Dendritic cell treated with granulocyte-macrophage colony-stimulating factor and Interleukin-4, amounts not matched to agents 40 ng/mL and 50 ng/mL, for 4 days (primary cell): ENCODE measurements around the gene PBX4.

ENCODE experiments used
- H3K27ac Mint-ChIP-seq: one replicate; pipeline ENCODE4 v1.8.0; 2022; ENCODE audit warnings: mild to moderate bottlenecking, mixed read lengths
- H3K27me3 Mint-ChIP-seq: one replicate; pipeline ENCODE4 v1.8.0; 2022; ENCODE audit warnings: mild to moderate bottlenecking, mixed read lengths
- H3K36me3 Mint-ChIP-seq: one replicate; pipeline ENCODE4 v1.8.0; 2022; ENCODE audit warnings: low read depth, mixed read lengths
- H3K4me1 Mint-ChIP-seq: one replicate; pipeline ENCODE4 v1.8.0; 2022; ENCODE audit warnings: low read depth, mixed read lengths
- H3K4me3 Mint-ChIP-seq: one replicate; pipeline ENCODE4 v1.8.0; 2022; ENCODE audit warnings: mild to moderate bottlenecking, moderate library complexity, mixed read lengths
- H3K9me3 Mint-ChIP-seq: one replicate; pipeline ENCODE4 v1.8.0; 2022; ENCODE audit warnings: mixed read lengths
- intact Hi-C: fragments of 100-400 bp; cut with micrococcal nuclease; formaldehyde crosslinking; loops from one replicate; pipeline ENCODE4 v1.15.0; 2022

Gene PBX4

GRCh38 chr19:19642506-19643157, 24.1 kb upstream of the PBX4 start:
- intact Hi-C loops, result loop anchor here (1.0 kb wide), 2 partner anchors 21 to 110 kb away; partner anchors contain the start of gene ATP13A1
- H3K27ac Mint-ChIP-seq, result peak overlapping the region; percentile 98
- no peaks in the 10 kb centered on the region for H3K27me3 Mint-ChIP-seq
- peak overlapping the region; percentile 98 for H3K4me3 Mint-ChIP-seq
- peaks cover 100% of the 10 kb centered on the region for H3K36me3 Mint-ChIP-seq
- no peaks in the 10 kb centered on the region for H3K9me3 Mint-ChIP-seq
- H3K4me1 Mint-ChIP-seq, result peaks cover 27% of the 10 kb centered on the region

DNA sequence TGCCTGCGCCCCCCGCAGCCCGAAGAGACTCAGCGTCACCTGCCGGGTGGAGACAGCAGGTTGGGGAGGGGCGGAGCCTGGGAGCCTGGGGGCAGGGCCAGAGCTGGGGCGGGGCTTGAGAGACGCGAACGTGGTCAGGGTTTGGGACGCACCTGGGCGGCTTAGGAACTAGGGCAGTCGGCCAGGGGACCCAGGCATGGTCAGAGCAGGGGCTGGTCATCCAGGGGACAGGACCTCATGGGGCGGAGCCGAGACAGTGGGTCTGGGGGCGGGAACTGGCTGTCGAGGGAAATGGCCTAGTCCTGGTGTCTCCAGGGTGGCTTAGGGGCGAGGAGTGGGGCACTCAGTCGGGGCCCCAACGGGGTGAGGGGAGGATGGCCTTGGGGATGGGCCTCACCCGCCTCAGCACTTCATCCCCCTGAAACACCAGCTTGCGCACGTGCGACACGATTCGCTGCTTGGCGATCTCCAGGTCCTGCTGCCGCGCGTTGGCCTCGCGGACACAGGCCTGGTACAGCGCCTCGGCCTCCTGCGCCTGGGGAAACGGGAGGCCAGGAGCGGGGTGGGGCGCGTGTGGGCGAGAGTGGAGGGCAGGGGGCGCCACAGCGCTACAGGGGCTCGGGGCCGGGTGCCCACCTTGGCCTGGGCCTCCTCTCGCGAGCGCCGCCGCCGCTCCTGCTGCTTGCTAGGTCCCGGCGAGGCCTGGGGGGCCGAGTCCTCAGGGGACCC, 19.2 kb upstream of the PBX4 start:
- intact Hi-C loops, result no loop called here
- Mint-ChIP-seq H3K36me3 (peaks cover 100% of the 10 kb centered on the region), H3K4me1 (peaks cover 35% of the 10 kb centered on the region), H3K4me3 (no peak overlapping the region), H3K9me3 (no peaks in the 10 kb centered on the region), H3K27me3 (no peaks in the 10 kb centered on the region), H3K27ac (no peak overlapping the region)

DNA sequence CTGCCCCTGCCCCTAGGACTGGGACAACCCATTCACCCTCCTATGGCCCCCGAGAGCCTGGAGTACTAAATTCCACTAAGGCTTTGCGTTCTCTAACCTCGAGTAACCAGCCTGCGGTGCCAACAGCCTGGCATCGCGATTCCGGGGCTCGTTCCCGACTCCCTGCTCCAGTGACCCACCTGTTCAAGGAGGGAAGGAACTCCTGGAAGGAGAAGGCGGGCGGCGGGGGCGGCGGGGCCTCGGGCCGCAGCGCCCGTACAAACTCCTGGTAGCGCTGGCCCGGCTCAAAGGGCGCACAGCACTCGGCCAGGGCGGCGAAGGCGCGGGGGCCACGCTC, 18.7 kb upstream of the PBX4 start:
- peaks cover 100% of the 10 kb centered on the region for H3K36me3 Mint-ChIP-seq
- peaks cover 32% of the 10 kb centered on the region for H3K4me1 Mint-ChIP-seq
- intact Hi-C loops, result no loop called here
- no peak overlapping the region for H3K4me3 Mint-ChIP-seq
- no peak overlapping the region for H3K27ac Mint-ChIP-seq
- no peaks in the 10 kb centered on the region for H3K9me3 Mint-ChIP-seq
- no peaks in the 10 kb centered on the region for H3K27me3 Mint-ChIP-seq

DNA sequence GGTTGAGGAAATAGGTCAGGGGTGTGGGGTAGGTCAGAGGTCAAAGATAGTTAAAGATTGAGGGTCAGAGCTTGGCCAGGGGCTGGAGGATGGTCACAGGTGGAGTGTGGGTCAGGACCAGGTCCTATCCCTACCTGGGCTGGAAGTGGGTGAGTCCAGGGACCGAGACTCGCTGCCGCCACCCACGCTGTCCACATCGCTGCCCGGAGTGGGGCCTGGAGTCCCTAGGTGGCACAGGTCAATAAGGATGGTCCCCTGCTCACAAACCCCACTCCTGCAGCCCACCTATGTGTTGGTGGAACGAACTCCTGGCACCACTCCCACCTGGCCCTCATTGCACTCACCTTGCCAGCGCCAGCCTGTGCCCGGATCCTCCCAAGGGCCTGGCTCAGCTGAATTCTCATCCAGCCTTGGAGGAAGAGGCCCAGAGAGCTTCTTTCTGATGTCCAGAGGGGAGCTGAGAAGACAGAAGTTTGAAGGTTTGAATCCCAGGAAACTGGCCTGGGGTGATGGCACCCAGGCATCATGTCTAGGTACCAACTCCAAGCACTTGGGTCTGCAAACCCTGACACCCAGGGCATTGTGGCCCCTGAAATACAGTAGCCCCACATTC, 18.2 kb upstream of the PBX4 start:
- Mint-ChIP-seq H3K27me3 (no peaks in the 10 kb centered on the region), H3K36me3 (peaks cover 100% of the 10 kb centered on the region), H3K4me1 (peaks cover 27% of the 10 kb centered on the region), H3K27ac (no peak overlapping the region), H3K4me3 (no peak overlapping the region), H3K9me3 (no peaks in the 10 kb centered on the region)
- intact Hi-C loops, result no loop called here

GRCh38 chr19:19635313-19635702, 16.8 kb upstream of the PBX4 start:
- Mint-ChIP-seq H3K4me1 (peaks cover 24% of the 10 kb centered on the region), H3K27ac (no peak overlapping the region), H3K9me3 (no peaks in the 10 kb centered on the region), H3K4me3 (no peak overlapping the region), H3K36me3 (peaks cover 100% of the 10 kb centered on the region), H3K27me3 (no peaks in the 10 kb centered on the region)
- intact Hi-C loops, result no loop called here

DNA sequence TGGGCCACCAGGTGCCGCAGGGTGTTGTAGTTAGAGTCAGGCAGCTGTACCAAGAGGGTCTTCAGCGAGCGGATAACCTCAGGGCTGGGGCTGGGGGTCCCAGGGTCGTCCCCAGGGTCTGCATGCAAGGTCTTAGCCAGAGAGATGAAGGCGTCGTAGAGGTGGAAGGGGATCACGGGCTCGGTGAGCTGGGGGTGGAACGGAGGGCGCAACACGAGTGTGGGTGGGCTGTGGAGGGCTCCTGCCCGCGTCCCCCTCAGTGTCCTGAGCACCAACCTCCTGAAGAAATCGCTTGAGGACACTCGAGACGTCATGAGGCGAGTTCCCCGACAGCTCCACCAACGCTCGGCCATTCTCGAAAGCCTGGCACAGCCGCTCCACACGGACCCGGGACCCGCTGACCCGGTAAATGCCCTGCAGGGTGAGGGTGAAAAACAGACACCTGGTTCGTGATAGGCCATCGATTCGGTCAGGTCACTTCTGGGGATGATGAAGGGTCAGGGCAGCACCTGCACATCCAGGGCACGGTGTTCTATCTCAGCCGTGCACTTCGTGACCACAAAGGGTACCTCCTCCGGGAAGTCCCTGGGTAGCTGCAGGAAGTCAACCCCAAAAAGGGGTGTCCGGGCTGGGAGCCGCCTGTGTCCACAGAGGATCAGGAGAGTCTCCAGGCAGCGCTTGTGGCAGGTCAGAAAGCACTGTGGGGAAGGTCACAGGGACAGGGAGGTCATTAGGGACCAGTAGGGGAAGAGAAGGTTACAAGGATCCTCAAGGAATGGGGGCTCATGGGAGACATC, 16.2 kb upstream of the PBX4 start:
- Mint-ChIP-seq H3K27ac (no peak overlapping the region), H3K9me3 (no peaks in the 10 kb centered on the region), H3K4me3 (no peak overlapping the region), H3K4me1 (peaks cover 18% of the 10 kb centered on the region), H3K27me3 (no peaks in the 10 kb centered on the region), H3K36me3 (peaks cover 100% of the 10 kb centered on the region)
- intact Hi-C loops, result no loop called here

DNA sequence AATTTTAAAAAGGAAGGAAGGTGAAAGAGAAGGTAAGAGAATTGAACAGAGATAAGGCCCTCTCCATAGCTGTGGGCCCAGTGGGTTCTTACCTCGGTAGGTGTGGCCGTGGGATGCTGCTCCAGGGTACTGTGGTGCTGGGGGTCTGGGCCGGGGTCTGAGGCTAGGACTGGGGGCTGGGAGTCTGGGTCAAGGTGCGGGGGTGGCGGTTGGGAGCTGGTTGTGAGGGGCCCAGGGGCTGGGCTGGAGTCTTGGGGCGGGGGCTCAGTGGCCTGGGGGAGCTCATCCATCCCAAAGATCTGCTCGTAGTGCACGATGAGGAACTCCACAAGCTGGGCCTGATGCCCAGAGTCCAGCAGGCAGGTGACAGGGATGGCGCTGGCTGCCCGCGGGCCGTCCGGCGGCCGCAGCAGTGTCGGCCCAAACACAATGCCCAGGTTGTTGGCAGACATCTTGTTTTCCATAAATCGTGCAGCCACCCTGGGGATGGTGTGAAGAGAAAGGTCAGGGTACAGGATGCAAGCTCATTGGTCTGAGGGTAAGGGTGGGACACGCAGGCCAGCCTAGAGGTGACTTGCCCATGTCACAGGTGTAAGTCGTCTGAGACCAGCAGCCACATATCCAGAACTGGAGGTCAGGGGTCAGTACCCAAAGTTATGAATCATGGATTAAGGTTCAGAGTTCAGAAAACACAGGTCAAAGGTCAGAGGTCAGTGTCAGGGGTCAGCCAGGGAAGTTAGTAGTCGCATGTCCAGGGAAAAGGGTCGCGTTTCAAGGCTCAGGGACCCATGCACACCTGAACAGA, 15.4 kb upstream of the PBX4 start:
- Mint-ChIP-seq H3K27me3 (peaks cover under 1% of the 10 kb centered on the region), H3K4me3 (no peak overlapping the region), H3K27ac (no peak overlapping the region), H3K36me3 (peaks cover 100% of the 10 kb centered on the region), H3K4me1 (peaks cover 16% of the 10 kb centered on the region), H3K9me3 (no peaks in the 10 kb centered on the region)
- intact Hi-C loops, result no loop called here

- intact Hi-C loops, result no loop called here
- H3K4me1 Mint-ChIP-seq, result peaks cover 25% of the 10 kb centered on the region
- H3K27me3 Mint-ChIP-seq, result peaks cover 5% of the 10 kb centered on the region
- H3K27ac Mint-ChIP-seq, result no peak overlapping the region
- H3K9me3 Mint-ChIP-seq, result no peaks in the 10 kb centered on the region
- H3K36me3 Mint-ChIP-seq, result peaks cover 92% of the 10 kb centered on the region
- H3K4me3 Mint-ChIP-seq, result no peak overlapping the region
These were observed 14.2 kb upstream of the PBX4 start for GRCh38 chr19:19632661-19633060.

DNA sequence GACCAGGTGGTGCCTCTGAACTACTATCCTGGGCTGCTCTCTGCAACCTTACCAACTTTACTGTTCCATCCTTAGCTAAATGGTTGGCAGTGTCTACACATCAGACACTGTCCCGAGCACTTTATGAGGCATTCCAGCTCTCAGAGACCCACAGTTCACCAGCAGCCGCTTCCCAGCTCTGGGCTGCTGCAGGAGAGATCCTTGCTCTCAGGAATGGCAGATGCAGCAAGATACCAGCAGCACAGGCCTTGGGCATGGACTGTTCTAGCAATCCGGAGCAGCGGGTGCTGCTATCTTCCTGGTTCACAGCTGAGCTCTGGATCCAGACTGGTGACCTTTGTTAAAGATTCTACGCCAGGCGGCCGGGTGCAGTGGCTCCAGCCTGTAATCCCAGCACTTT, 12.9 kb upstream of the PBX4 start:
- H3K4me3 Mint-ChIP-seq, result no peak overlapping the region
- H3K4me1 Mint-ChIP-seq, result peaks cover 39% of the 10 kb centered on the region
- H3K9me3 Mint-ChIP-seq, result no peaks in the 10 kb centered on the region
- H3K27me3 Mint-ChIP-seq, result peaks cover 7% of the 10 kb centered on the region
- intact Hi-C loops, result no loop called here
- H3K36me3 Mint-ChIP-seq, result peaks cover 90% of the 10 kb centered on the region
- H3K27ac Mint-ChIP-seq, result no peak overlapping the region

DNA sequence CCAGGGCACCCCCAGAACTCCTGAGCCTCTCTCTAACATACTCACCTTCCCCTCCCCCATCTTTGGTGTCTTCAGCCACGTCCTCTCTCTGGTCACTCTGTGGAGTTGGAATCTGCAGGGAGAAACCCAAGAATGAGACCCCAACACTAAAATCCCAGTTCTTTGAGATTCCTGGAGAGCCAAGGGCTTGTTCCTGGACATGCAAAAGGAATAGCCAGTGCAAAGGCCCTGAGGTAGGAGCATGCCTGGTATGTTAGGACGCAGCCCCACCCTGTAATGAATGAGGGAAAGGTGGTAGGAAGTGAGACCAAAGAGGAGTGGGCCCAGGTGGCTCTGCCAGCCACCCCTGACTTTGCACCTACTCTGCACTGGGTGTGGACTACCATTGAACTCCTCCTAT, 11.9 kb upstream of the PBX4 start:
- Mint-ChIP-seq H3K4me1 (peaks cover 42% of the 10 kb centered on the region), H3K27ac (no peak overlapping the region), H3K4me3 (no peak overlapping the region), H3K27me3 (peaks cover 7% of the 10 kb centered on the region), H3K9me3 (no peaks in the 10 kb centered on the region), H3K36me3 (peaks cover 85% of the 10 kb centered on the region)
- intact Hi-C loops, result no loop called here

- Mint-ChIP-seq H3K27ac (no peak overlapping the region), H3K27me3 (peaks cover 7% of the 10 kb centered on the region), H3K4me1 (peaks cover 41% of the 10 kb centered on the region), H3K4me3 (no peak overlapping the region), H3K9me3 (no peaks in the 10 kb centered on the region), H3K36me3 (peaks cover 81% of the 10 kb centered on the region)
- intact Hi-C loops, result no loop called here
These were observed 11.6 kb upstream of the PBX4 start for GRCh38 chr19:19630062-19630414.

DNA sequence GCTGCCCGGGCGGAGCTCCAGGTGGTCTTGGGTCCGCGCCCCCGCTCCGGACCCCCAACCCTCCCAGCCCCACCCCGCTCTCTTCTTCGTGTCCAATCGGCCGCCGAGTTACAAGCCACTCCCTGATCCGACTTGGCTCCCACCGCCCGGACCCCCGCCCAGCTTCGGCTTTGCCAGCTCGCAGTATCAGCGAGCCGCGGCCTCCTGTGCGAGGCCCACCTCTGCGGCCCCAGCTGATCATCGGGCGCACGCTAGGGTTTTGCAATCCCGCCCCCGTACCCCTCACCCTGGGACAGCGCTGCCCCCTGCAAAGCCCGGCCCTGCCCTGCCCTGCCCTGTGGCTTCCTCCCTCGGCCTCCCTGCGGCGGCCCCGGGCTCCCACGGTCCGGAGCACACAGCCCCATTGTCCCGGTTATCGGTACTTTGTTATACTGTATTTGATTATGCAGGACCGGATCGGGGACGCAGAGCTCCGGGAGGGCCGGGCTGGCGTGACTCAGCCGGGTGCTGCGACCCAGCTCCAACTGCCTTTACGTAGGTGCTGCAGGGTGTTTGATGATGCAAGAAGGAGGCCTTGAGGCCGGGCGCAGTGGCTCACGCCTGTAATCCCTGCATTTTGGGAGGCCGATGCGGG, 10.1 kb upstream of the PBX4 start:
- intact Hi-C loops, result no loop called here
- peaks cover 80% of the 10 kb centered on the region for H3K36me3 Mint-ChIP-seq
- peak overlapping the region; percentile 71 for H3K4me3 Mint-ChIP-seq
- peaks cover 38% of the 10 kb centered on the region for H3K4me1 Mint-ChIP-seq
- H3K9me3 Mint-ChIP-seq, result no peaks in the 10 kb centered on the region
- peaks cover 7% of the 10 kb centered on the region for H3K27me3 Mint-ChIP-seq
- H3K27ac Mint-ChIP-seq, result peak overlapping the region; percentile 42
